AML-193 (cell line): Measurements from ENCODE around the gene RELT.
A peak's percentile ranks its signal among the peaks of the same experiment; 100 is the strongest.

Experiments
- DNase-seq, 2 experiments: peaks; one replicate each; lab custom pipeline; 2025; lab: John Stamatoyannopoulos, UW

RELT gene

DNA sequence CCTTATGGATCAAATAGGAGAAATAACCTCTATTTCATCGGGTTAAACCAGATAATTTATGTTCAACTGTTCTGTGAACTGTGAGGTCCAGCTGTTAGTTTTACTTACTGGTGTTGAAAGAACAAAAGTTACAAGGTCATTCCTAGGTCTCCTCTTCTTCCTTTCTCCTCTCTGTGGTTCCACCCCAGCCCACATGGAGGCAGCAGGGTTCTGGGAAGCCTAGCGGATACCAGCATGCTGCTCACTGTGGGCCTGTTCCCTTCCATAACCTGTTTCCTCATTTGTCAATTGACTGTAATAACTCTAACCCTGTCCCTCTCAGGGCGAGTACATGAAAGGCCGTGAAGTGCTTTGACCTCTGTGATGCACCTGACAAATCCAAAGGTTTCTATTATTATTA lies 27.8 kb downstream of the RELT start:
- DNase-seq: peak; percentile 30 to 34

DNA sequence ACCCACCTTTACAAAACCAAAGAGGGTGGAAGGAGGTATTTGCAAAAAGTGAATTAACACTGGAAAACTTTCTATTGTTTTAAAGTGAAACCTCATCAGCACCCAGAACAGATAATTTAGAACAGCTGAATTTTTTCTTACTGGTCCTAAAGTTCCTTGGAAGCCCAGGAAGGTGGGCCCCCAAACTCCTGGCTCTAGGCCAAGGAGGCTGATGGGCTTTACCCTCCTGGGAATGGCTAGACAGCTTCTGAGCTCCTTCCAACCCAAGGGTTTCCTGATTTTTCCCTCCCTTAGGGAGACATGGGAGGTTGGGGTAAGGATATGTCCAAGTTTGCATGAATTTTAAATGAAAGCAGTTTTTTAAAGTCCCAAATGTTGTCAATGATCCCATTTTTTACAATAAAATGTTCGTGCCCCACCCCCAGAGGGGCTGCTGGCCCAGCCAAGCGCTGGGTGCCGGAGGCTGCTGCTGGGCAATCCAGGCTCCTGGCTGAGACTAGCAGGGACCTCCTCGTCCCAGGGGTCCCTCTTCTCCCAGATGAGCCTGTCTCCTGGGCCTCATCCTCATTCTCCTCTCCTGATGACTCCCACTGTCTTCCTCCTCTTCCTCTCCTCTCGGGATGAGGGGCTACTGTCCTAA lies 28.4 kb downstream of the RELT start:
- DNase-seq: no peak

DNA sequence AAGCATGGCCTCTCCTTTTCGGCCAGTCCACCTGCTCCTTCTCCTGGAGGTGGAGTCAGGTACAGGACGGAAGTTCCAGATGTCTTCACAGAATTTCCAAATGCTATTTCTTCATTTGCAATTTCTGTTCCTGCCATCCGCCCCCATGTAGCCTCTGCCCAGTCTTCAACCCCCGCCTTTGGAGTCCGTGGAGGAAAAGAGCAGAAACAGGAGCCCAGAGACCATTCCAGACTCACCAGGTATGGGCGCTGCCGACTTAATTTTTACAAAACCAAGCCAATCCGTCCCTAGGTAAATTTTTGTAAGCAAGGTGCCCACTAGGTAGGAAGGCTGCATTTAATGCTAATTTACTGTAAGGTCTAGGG lies 28.9 kb downstream of the RELT start:
- no peak for DNase-seq

DNA sequence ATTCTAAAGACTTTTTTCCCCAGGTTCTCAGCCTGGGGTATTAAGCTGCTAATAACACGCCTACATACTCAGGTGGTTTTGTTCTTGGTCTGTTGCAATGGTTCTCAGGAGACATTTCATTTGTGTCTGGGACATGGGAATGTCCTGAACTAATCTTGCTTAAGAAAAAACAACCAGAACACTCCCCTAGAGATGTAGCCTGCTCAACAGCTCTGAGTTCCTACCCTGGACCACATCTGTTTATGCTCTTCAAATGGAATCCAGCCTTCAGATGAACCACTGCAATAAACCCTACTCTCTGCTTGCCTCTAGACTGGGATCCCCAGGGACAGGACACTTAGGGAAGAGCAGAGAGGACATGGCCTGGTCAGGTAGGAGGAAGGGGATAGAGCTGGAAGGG lies 29.9 kb downstream of the RELT start:
- no peak for DNase-seq

DNA sequence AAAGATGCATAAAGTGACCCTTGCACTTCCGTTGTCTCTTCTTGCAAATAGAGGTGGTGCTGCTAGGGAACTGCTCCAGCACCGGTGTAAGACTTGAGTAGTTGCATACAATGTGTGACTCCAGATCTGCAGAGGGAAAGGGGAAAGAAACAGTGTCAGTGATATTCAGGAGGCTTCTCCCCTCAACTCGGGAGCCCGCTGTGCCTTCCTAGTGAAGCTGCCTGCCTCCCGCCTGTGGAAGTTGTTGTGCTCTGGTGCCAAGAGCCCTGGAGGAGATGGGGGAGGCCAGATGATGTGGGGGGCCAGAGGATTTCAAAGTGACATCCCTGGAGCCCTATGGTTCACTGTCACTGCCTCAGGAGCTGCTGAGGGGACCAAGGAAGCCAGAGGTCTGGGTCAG lies 30.4 kb downstream of the RELT start:
- no peak for DNase-seq

DNA sequence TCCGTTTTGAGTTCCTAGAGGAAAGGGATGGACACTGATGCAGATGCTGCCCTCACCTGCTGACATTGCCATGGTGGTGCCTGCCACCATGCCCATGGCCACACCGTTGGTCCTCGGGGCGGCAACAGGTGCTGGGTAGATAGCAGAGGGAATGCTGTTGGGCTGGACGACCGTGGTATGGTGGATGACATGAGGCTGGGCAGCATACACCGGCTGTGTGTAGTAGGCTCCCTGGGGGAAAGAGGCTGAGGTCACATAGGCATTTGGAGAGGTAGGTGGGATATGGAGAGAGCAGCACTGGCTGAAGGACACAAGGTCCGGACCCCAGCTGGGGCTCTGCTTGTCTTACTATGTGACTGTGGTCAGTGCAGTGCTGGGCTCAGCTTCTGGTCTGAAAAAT lies 33.2 kb downstream of the RELT start:
- no peak for DNase-seq

DNA sequence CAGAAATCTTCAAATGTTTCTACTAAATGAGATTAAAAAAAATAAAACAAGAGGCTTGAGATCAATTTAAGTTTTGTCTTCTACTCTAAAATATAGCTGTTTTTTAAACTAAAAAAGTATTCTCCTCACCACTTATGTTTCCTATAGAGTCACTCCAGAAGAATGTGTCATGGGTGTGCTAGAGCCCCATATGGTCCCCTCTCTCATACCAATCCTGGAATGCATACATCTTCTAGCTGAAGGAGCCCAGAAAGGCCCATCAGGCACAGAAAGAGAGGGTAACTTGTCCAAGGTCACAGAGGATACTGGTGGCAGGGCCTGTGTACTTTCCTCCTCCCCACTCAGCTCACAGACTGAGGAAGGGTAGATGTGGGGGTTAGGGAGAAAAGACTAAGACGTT lies 34.4 kb downstream of the RELT start:
- no peak for DNase-seq

DNA sequence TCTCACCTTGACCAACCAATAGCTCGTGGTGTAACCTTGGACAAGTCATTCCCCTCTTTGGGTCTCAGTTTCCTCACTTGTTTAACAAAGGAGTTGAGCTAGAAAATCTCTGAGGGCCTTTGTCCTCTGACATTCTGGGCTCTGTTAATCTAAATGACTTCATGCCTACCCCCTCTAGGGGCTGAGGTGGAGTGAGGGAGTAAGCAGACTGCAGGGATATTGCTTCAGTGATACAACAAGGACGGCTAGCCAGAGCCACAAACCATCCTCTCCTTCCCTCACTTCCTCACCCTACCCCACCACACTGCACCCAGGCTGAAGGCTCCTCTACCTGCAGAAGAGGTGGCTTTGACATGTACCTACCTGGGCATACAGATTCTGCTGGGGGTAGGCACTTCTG lies 34.8 kb downstream of the RELT start:
- DNase-seq: no peak

DNA sequence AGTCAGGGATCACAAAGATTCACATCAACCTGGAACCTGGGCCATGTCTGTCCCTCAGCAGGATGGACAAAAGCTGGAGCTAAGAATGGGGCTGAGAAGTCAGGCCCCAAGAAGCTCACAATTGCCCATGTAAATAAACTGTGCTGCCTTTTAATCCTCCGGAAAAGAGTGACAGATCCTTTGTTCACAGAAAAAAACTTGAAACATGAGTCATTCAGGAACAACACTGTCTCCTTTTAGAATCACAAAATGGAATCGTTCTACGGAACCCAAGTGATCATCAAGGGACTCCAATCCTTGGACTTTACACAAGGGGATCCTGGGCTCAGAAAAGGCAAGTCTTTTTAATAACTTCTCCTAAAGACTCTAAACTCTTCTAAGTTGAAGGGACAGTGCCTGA lies 36.1 kb downstream of the RELT start:
- no peak for DNase-seq

DNA sequence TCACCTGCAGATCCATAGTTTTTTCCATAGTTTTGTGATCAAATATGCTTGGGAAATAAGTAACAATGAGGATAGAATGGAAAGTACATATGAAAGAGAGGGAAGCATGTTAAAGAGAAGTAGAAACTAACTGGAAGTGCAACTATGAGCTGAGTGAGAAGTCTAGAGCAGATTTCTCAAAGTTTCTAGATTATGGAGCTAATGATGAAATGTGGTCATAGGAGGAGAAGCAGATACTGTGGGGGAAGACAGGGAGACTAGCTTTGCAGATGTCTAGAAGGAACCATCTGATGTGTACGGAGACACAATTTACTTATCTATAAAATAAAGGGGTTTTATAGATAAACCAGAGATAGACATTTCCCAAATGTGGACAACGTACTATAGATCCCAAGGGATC lies 37.1 kb downstream of the RELT start:
- DNase-seq: no peak

DNA sequence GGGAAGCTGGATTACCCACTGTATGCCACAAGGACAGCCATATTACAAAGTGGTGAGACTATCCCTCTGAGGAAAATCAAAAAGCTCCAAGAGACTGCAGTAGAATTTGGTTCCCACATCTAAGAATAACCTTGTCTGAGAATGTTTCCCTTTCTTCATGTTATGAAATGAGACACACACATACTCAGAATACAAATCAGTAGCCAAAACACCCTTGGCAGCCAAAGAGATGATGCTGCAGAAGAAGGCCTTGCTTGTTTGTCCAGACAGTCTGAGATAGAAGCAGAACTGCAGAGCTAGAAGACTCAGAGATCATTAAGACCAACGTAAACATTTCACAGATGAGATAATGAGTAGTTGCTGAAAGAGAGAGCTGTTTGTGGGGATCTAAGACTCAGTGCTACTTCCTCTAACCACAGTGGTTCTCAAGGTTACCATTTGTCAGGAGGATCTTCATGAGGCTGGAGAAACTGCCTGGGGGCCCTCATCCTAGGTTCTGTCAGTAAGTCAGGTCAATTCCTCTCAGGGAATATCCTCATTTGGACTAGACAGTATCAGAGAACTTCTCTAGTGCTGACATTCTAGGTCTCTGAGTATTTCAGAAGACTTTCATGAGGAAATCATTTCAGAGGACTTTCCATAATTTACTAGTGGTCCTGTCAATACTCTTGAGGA lies 38.9 kb downstream of the RELT start:
- no peak for DNase-seq

DNA sequence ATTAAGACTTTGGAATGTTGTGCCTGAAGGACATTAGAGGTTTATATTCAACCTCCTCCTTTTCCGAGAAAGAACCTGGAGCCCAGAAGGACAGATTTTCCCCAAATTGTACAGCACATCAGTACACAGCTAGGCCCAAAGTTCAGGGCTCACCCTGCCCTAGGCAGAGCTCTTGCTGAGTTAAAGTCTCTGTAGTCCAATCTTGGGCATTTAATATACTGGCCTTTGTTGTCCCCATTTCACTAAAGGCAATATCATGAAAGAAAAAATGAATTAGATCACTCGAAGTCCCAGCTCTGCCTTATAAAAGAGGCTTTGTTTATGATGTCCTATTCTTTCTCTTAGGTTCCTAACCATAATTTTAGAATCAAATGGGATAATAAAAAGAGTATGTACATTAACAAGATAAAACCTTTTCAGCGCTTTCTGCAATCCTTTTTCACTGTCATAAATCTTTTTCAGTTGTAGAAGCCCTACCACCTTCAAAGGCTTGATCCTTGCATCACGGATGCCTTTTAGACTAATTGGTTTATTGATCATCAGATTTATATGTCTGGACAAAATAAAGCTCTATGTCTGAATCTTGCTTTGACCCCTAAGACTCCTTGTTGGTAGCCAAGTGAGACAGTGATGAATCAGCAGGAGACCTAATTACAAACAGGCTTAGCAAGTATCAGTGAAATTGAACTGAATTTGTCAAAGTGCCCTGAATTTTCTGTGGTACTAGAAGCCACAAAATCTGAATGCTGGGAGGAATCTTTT lies 39.8 kb downstream of the RELT start:
- DNase-seq: no peak

DNA sequence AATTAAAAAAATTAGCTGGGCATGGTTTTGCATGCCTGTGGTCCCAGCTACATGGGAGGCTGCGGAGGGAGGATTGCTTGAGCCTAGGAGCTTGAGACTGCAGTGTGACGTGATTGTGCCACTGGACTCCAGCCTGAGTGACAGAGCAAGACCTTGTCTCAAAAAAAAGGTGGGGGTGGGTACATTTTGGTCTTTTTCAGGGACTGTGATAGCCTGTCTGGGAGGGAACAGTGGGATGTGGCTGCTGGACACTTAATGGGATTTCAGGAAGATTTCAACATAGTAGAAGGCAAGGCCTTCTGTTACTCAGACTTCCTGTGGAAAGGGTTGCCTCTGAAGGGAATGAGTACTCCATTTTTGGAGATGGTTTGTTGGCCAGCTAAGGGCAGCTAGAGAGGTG lies 40.6 kb downstream of the RELT start:
- no peak for DNase-seq

DNA sequence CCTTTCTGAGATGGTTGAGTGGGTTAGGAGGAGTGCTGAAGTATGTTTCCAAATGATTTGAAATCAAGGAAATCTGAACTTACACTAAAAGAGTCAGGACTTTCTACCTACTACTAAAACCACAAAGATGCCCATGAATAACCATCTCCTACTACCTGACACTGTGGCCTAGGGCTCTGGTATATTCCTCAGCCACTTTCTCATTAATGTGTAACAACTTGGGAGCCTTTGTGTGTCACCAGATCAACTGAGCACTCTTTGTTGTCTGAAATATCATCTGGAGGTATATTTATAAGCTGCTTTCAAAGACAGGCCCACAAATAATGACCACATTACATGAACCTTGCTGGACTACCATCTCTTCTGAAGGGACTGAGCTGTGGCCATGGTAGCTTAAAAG lies 43.9 kb downstream of the RELT start:
- no peak for DNase-seq

DNA sequence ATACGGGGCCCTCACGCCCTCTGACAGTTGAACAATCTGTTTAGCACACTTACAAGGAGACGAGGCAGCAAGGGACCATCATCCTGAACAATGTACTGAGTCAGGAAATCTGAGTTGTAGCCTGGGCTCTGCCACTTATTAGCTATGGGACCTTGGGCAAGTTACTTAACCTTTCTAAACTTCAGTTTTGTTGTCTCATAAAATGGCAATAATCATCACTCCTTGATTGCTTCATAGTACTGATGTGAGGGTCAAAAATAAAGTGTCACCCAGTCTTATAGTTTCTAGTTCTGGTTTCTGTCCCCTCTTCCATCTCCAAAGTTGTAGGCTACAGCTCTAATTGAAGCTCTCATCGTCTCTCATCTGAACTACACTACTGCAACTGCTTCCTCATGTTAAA lies 46.7 kb downstream of the RELT start:
- no peak for DNase-seq

DNA sequence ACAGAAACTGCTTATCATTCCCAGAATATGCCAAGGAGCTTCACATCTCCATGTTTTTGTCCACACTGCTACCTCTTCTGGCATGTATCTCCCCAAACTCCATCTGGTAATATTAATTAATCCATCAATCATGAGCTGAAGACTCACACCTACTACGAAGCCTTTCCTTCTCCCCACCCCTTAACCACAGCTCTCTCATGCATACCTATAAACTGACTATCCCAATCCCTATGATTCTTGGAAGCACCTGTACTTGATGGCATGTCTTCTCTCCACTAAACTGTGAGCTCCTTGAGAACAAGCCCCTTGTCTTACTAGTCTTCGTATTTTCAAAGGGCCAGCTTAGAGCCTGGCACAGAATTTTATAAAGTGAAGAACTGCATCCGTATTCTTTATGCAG lies 47.3 kb downstream of the RELT start:
- DNase-seq: no peak

DNA sequence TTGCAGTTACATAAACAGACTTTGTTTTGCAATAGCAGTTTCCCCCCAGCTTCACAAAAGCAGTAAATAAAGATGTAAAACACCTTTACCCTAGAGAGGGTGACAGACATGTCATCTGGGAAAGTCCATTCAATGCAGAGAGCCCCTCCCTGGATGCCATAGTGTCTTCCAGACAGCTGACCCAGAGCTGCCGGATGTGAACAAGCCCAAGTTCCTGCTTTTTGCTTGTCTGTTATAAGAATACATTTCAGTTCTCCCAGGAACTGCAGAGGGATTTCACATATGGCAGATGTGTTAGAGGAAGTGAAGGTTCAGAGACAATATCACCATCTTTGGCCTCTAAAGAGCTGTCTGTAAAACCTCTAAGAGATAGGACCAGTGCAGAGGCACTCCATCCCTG lies 48.9 kb downstream of the RELT start:
- no peak for DNase-seq

DNA sequence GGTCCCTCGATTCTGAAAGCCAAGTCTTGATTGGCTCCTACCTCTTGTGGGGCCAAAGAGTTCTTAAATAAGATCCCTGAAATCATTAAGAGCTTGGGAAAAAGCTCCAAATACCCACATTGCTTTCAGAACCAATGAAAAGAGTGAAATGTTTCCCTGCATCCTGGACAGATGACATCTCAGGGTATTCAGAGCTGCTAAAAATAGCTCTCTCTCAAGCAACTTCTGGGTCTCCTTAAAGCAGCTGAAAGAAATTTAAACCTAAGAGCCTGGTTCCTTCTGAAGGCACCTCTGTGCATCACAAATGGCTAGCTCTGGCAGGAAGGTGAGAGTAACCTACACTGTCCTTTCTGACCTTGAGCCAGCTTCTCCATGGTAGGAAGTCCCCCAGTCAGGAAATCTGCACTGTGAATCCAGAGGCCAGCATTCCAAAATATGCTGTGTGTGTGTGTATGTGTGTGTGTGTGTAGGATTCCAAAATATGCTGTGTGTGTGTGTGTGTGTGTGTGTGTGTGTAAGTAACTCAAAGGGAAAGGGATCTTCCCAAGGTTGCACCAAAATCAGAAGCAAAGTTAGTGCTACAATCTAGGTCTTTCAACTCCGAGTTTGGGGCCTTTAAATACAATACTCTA lies 50.1 kb downstream of the RELT start:
- DNase-seq: no peak

DNA sequence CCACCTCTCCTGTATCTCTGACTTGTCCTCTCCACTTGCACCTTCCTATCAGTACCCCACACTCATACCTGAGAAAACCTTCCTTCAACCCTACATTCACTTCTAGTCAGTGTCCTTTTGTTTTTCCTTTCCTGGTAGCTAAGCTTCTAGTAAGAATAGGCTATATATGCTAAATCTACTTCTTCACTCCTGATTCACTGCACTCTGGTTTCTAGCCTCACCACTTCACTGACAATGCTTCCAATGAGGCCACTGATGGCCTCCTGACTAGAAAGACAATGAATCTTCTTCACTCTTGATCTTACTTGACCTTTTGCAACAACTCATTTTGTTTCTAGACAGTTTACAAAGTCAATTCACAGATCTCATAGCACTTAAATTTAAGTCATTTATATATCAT lies 52.0 kb downstream of the RELT start:
- no peak for DNase-seq

DNA sequence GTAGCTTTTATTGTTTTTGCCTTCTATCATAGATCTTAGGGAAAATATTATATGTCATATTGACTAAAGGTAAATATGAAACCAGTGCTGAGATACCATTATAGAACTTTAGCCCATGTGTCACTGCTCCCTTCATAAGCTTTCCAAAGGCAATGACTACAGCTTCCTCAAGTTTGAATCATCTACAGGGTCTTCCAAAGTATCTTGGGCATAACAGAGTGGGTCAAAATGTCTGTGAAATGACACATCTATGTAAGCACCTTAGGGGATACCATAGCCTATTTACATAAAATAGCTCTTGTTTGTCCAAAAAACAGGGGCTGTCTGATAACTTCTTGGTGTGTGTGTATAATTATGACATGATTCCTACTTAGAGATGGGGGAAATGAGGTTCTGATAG lies 52.5 kb downstream of the RELT start:
- DNase-seq: no peak

DNA sequence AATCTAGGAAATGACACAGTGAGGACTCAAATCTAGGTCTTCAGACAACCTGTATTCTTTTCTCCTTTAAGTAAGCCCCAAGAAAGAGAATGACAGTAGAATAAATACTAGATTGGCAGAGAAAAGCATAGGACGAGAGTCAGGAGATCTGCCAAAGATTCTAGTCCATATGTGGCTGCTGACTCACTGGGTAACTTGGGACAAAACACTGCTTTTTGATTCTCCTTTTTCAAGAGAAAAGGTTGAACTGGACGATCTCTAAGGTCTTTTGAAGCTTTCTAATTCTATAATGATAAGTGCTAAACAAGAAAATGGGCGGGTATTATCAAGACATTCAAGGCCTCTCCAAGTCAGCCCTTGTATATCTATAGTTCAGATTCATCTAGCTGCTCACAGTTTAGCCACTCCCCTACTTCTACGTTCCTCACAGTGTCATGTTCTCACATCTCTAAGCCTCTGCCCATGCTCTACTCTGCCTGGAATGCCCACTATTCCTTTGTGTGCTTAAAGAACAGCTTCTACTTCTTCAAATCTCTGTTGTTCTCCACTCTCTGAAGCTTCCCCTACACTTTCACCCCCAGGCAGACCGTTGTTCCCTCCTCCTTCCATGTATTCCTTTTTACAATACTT lies 53.0 kb downstream of the RELT start:
- no peak for DNase-seq

DNA sequence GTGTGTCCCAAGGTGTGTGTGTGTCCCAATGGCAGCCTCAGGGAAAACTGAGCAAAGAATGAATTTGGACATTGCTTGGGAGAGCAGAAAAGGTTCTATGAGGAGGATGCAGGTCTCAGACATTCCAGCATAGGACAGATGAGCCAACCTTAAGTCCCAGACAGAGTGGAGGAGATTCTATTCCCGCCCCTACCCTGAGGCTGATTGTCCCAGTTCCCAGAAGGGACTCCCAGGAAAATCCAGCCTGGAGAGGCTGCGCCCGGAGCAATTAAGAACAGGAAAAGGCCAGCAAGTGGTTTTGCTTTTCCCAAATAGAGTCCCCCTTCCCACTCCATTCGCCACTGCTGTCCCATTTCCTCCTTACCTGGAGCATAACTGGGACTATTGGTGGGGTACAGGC lies 54.1 kb downstream of the RELT start:
- DNase-seq: no peak

DNA sequence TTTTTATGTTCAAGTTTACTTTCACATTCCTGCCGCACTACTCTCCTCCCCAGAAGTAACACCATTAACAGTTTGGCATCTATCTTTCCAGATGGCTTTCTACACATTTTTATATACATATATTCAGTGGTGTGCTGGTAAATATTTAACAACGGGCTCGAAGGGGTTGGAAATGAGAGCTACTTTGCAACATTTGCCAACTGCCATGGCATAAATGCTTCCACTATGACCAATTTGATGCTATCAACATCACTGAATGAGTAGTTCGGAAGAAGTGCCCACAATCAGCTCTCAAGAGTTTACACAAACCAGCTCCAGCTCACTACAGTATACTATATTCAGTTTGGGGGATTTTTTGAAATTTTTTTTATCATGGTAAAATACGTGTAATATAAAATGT lies 55.2 kb downstream of the RELT start:
- DNase-seq: no peak
